Endothelial cell of umbilical vein (primary cell): ENCODE results near the gene ATXN7. TPM values are rescaled to one million over a fixed set of nuclear protein-coding genes. Genes with fewer than 3 reads are reported as not detected.

Source experiments
- BruUV-seq: library from RNA; stranded (reverse); fragments of 400-500 nt; replicated peaks from 2 replicates; lab custom pipeline; 2021; lab: Mats Ljungman, UMichigan
- CTCF ChIA-PET: fragments of 300-600, 350-600 bp; sonication (Branson Sonifier 250); formaldehyde crosslinking; loops from one replicate; lab custom pipeline; 2021; ENCODE audit warnings: antibody characterized with exemption, inconsistent platforms; lab: Charles Lee
- POLR2A ChIA-PET: fragments of 300-600, 350-600 bp; sonication (Branson Sonifier 250); formaldehyde crosslinking; loops from one replicate; lab custom pipeline; 2021; ENCODE audit warnings: antibody characterized with exemption, inconsistent platforms; lab: Charles Lee
- DNase-seq: peaks from one replicate; pipeline ENCODE4 v3.0.0-alpha.2; 2011; ENCODE audit warnings: low read depth, low spot score
- FAIRE-seq: peaks from 2 replicates; lab custom pipeline; 2011; peaks lifted over from hg19 to GRCh38; lab: Jason Lieb, UNC
- H2AFZ ChIP-seq: 2 replicates; pipeline ENCODE4 v1.6.0; 2012; ENCODE audit warnings: low read depth, low read length, control low read depth, inconsistent platforms
- H3K27ac ChIP-seq: 2 replicates; pipeline ENCODE4 v1.5.1; 2011; ENCODE audit warnings: low read depth, mild to moderate bottlenecking, control low read depth, low read length, moderate library complexity; ENCODE audit not compliant: insufficient read depth
- H3K27me3 ChIP-seq, 2 experiments: 2 replicates each; pipeline versions ENCODE4 v1.6.0 to v1.6.1; 2011; ENCODE audit warnings: low read length in 2 of 2, mixed read lengths in 1 of 2; ENCODE audit not compliant: control insufficient read depth in 2 of 2, insufficient read depth in 2 of 2
- H3K36me3 ChIP-seq, 2 experiments: 2 replicates in 1 of 2; 3 replicates in 1 of 2; pipeline ENCODE4 v1.5.1; 2011; ENCODE audit warnings: low read length in 2 of 2, mild to moderate bottlenecking in 1 of 2, moderate library complexity in 1 of 2; ENCODE audit not compliant: control insufficient read depth in 2 of 2, insufficient read depth in 2 of 2; ENCODE audit errors: extremely low read depth in 1 of 2
- H3K4me1 ChIP-seq: 3 replicates; pipeline ENCODE4 v1.5.1; 2011; ENCODE audit warnings: mild to moderate bottlenecking, low read length; ENCODE audit not compliant: control insufficient read depth, insufficient read depth; ENCODE audit errors: extremely low read depth
- H3K4me2 ChIP-seq: 2 replicates; pipeline ENCODE4 v1.6.1; 2011; ENCODE audit warnings: low read length, control low read depth, mixed read lengths; ENCODE audit not compliant: insufficient read depth
- H3K4me3 ChIP-seq, 3 experiments: fragments of 200-600 bp in 1 of 3; sonication (generic), shearing (Covaris generic) in 1 of 3; replicated peaks in 1 of 3; 2 replicates each; pipeline ENCODE4 v1.5.1; 2011 to 2016; ENCODE audit warnings: control low read depth in 3 of 3, low read length in 3 of 3, mild to moderate bottlenecking in 2 of 3, inconsistent platforms in 1 of 3, low read depth in 1 of 3, moderate library complexity in 1 of 3; ENCODE audit not compliant: insufficient read depth in 1 of 3
- H3K79me2 ChIP-seq: 2 replicates; pipeline ENCODE4 v1.6.0; 2012; ENCODE audit warnings: low read length, inconsistent platforms; ENCODE audit not compliant: control insufficient read depth, insufficient read depth
- H3K9ac ChIP-seq: replicated peaks from 2 replicates; pipeline ENCODE3; 2011; ENCODE audit warnings: low read length, control low read depth; ENCODE audit not compliant: insufficient read depth; ENCODE audit errors: extremely low read depth
- H3K9me1 ChIP-seq: replicated peaks from 3 replicates; pipeline ENCODE4 v1.6.0; 2011; ENCODE audit warnings: mild to moderate bottlenecking, low read length; ENCODE audit not compliant: control insufficient read depth, insufficient read depth; ENCODE audit errors: extremely low read depth
- H3K9me3 ChIP-seq: replicated peaks from 2 replicates; pipeline ENCODE4 v1.5.1; 2012; ENCODE audit warnings: low read length, inconsistent platforms; ENCODE audit not compliant: control insufficient read depth, insufficient read depth
- H4K20me1 ChIP-seq: replicated peaks from 2 replicates; pipeline ENCODE3; 2011; ENCODE audit warnings: mild to moderate bottlenecking, low read length; ENCODE audit not compliant: control insufficient read depth, insufficient read depth; ENCODE audit errors: extremely low read depth
- EZH2 ChIP-seq: IDR thresholded peaks from 2 replicates; pipeline ENCODE4 v1.6.1; 2012; ENCODE audit warnings: borderline replicate concordance, low read depth, mild to moderate bottlenecking, moderate library complexity, low read length, inconsistent platforms; ENCODE audit not compliant: severe bottlenecking
- FOS ChIP-seq: IDR thresholded peaks from 2 replicates; pipeline ENCODE4 v1.6.1; 2011; ENCODE audit warnings: mild to moderate bottlenecking, low read length, moderate library complexity, borderline replicate concordance; ENCODE audit not compliant: insufficient read depth
- GATA2 ChIP-seq: IDR thresholded peaks from 2 replicates; pipeline ENCODE4 v1.7.0; 2011; ENCODE audit warnings: low read depth, mild to moderate bottlenecking, moderate library complexity, mixed read lengths, low read length; ENCODE audit not compliant: insufficient read length, insufficient read depth
- JUN ChIP-seq: IDR thresholded peaks from 2 replicates; pipeline ENCODE4 v1.6.1; 2011; ENCODE audit warnings: borderline replicate concordance, low read depth; ENCODE audit not compliant: insufficient read length, insufficient read depth
- MYC ChIP-seq: IDR thresholded peaks from one replicate; pipeline ENCODE4 v1.6.1; 2011; ENCODE audit warnings: mild to moderate bottlenecking, low read depth, low read length
- POLR2A ChIP-seq: IDR thresholded peaks from 2 replicates; pipeline ENCODE4 v1.6.1; 2012; ENCODE audit warnings: low read depth, mild to moderate bottlenecking, control low read depth, low read length
- POLR2AphosphoS5 ChIP-seq: IDR thresholded peaks from 2 replicates; pipeline ENCODE4 v1.6.1; 2012; ENCODE audit warnings: low read depth, mild to moderate bottlenecking, control low read depth, low read length, moderate library complexity; ENCODE audit not compliant: insufficient read depth
- dilution Hi-C: fragments of 300-500 bp; cut with MboI; formaldehyde crosslinking; loops from one replicate; pipeline ENCODE4 v1.15.0; 2019; ENCODE audit warnings: low sequenced_read_pairs; ENCODE audit not compliant: extremely low pct_ligation_motif_present
- intact Hi-C: fragments of 100-400 bp; cut with micrococcal nuclease; formaldehyde crosslinking; loops from one replicate; pipeline ENCODE4 v1.10.0; 2022
- polyA plus RNA-seq, 4 experiments: library from polyadenylated mRNA; depleted of rRNA in 3 of 4; stranded (reverse) in 3 of 4; unstranded in 1 of 4; fragments of >200 nt; gene quantifications; 2 replicates each; pipeline versions ENCODE4 v1.2.1 to v1.2.3, GENCODE V29; 2011 to 2012; ENCODE audit warnings: missing spikeins in 1 of 4
- total RNA-seq: library from RNA; stranded (reverse); gene quantifications from 2 replicates; pipeline ENCODE4 v1.2.3, GENCODE V29; 2021
- TF ChIP-seq, protein P1 (sequence below), 2 donors: IDR thresholded peaks; 1 replicate in 1 of 2; 2 replicates in 1 of 2; pipeline ENCODE4 v1.5.1; 2011; ENCODE audit warnings: low read length in 2 of 2, mild to moderate bottlenecking in 2 of 2, moderate library complexity in 2 of 2, control low read depth in 1 of 2, inconsistent platforms in 1 of 2, low read depth in 1 of 2; ENCODE audit not compliant: insufficient read depth in 1 of 2; ENCODE audit errors: extremely low read depth in 1 of 2
- TF ChIP-seq, protein P2 (sequence below): IDR thresholded peaks from 2 replicates; pipeline ENCODE4 v1.6.1; 2011; ENCODE audit not compliant: insufficient read depth, insufficient read length

Gene ATXN7
- total and polyA plus RNA-seq, 2 donors (not counting 3 experiments of a cell fraction or from before 2014, with no cell fraction given): 21.2 to 34.7 TPM

DNA sequence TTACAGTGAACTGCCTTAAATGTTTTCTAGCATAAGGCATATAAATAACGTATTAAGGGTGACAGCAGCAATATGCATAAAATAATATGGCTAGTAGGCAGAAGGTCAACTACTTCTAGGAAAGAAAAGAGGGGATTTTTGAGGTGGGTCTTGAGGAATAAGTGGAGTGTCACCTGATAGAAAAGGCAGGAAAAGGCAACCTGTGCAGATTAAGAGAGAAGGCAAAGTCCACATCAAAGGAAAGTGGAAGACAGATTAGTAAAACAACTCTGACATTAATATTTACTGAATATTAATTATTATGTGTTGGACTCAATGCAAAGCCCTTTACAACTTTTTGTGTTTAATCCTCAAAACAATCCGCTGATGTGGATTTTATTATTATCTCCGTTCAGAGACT is 2.9 kb upstream of the ATXN7 start:
- dilution Hi-C loops: no loop called here
- H3K79me2 ChIP-seq: peaks cover 79% of the 10 kb centered on the region
- intact Hi-C loops: loop anchor here (5.0 kb wide), 1 partner anchor 102 kb away; no protein-coding TSS in a partner anchor
- H3K27ac ChIP-seq: no peak overlapping the region
- no peak overlapping the region for H3K9ac ChIP-seq
- H3K27me3 ChIP-seq: no peaks in the 10 kb centered on the region
- FAIRE-seq (no peak), DNase-seq (no peak)
- TF ChIP-seq GATA2 (no peak), POLR2A (no peak), EZH2 (no peak), JUN (no peak), MYC (no peak), FOS (no peak), POLR2AphosphoS5 (no peak)
- TF ChIP-seq, protein P1, sequence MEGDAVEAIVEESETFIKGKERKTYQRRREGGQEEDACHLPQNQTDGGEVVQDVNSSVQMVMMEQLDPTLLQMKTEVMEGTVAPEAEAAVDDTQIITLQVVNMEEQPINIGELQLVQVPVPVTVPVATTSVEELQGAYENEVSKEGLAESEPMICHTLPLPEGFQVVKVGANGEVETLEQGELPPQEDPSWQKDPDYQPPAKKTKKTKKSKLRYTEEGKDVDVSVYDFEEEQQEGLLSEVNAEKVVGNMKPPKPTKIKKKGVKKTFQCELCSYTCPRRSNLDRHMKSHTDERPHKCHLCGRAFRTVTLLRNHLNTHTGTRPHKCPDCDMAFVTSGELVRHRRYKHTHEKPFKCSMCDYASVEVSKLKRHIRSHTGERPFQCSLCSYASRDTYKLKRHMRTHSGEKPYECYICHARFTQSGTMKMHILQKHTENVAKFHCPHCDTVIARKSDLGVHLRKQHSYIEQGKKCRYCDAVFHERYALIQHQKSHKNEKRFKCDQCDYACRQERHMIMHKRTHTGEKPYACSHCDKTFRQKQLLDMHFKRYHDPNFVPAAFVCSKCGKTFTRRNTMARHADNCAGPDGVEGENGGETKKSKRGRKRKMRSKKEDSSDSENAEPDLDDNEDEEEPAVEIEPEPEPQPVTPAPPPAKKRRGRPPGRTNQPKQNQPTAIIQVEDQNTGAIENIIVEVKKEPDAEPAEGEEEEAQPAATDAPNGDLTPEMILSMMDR (IDR thresholded peaks at IDR 0.05; ENCODE audit: extremely low read depth in 1 of 2, insufficient read depth in 1 of 2, low read depth in 1 of 2, low read length in 2 of 2): no peak
- TF ChIP-seq, protein P2, sequence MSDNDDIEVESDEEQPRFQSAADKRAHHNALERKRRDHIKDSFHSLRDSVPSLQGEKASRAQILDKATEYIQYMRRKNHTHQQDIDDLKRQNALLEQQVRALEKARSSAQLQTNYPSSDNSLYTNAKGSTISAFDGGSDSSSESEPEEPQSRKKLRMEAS: no peak
- H3K9me3 ChIP-seq: no peaks in the 10 kb centered on the region
- no peak overlapping the region for H3K4me3 ChIP-seq
- no peak overlapping the region for H2AFZ ChIP-seq
- no peaks in the 10 kb centered on the region for H3K9me1 ChIP-seq
- ChIA-PET POLR2A (no interaction called here), CTCF (interaction anchor here (1.5 kb wide), 1 partner anchor 10 kb away, joined by 5 read pairs; no protein-coding TSS in a partner anchor)
- H4K20me1 ChIP-seq: no peaks in the 10 kb centered on the region
- peaks cover 24% of the 10 kb centered on the region for H3K4me1 ChIP-seq
- H3K36me3 ChIP-seq: no peaks in the 10 kb centered on the region
- BruUV-seq: no TSS peak
- H3K4me2 ChIP-seq: no peak overlapping the region
